Pancreas (tissue), 10 donors: ENCODE results near the gene CAPZA1. TPM values are rescaled to one million over a fixed set of nuclear protein-coding genes. Genes with fewer than 3 reads are reported as not detected.

Experiments used
- ATAC-seq, 4 donors: fragments of 200-7000 bp; cut with Tn5 transposase; one replicate each; pipeline versions ENCODE4 v1.8.0 to v1.9.1; 2020; ENCODE audit warnings: mild to moderate bottlenecking in 4 of 4, moderate library complexity in 4 of 4
- DNase-seq, 6 donors: peaks; one replicate each; pipeline ENCODE4 v3.0.0-alpha.2; 2020
- FAIRE-seq: peaks from 2 replicates; lab custom pipeline; 2012; peaks lifted over from hg19 to GRCh38; lab: Jason Lieb, UNC
- H3K27ac ChIP-seq, 4 donors: fragments of 200-600 bp; sonication (generic); 1 replicate in 3 of 4; 2 replicates in 1 of 4; pipeline versions ENCODE4 v1.5.0 to v1.8.0; 2020
- H3K27me3 ChIP-seq, 4 donors: fragments of 200-600 bp; one replicate each; pipeline ENCODE4 v1.8.0; 2021
- H3K36me3 ChIP-seq, 3 donors: fragments of 200-600 bp; sonication (generic) in 1 of 3; one replicate each; pipeline versions ENCODE4 v1.5.0 to v1.8.0; 2020 to 2021
- H3K4me1 ChIP-seq, 3 donors: fragments of 200-600 bp; one replicate each; pipeline ENCODE4 v1.8.0; 2021
- H3K4me3 ChIP-seq, 4 donors: fragments of 200-600 bp; sonication (generic) in 2 of 4; one replicate each; pipeline versions ENCODE4 v1.5.0 to v1.8.0; 2020 to 2021
- H3K9me3 ChIP-seq, 4 donors: fragments of 200-600 bp; one replicate each; pipeline ENCODE4 v1.8.0; 2021
- CTCF ChIP-seq, 4 donors: fragments of 200-600 bp; sonication (generic) in 3 of 4; IDR thresholded peaks; one replicate each; pipeline versions ENCODE4 v1.5.0 to v1.8.0; 2021; ENCODE audit warnings: antibody characterized with exemption in 4 of 4
- WGBS, 2 donors: extraction: QIAGEN DNeasy Blood & Tissue Kit; methylation state at CpG; one replicate each; pipeline ENCODE4 v1.1.7; 2013; 5-methylcytosine and 5-hydroxymethylcytosine counted together
- intact Hi-C, 3 donors: fragments of 100-400 bp; cut with DNase I; formaldehyde crosslinking; loops; one replicate each; pipeline versions ENCODE4 v1.11.1 to v1.14.2; 2022
- polyA plus RNA-seq, 2 donors: library from polyadenylated mRNA; stranded (reverse); fragments of 200-250 nt; gene quantifications; one replicate each; pipeline ENCODE4 v1.2.3, GENCODE V29; 2013
- total RNA-seq, 6 donors: library from RNA; stranded (reverse); fragmentation: NEBNext Ultra II Directional in 4 of 6; extraction: Animal tissue kit (Norgen Biotek cat#: 25700) in 4 of 6; gene quantifications; one replicate each; pipeline versions ENCODE4 v1.2.1 to v1.2.4, GENCODE V29; 2021 to 2023
- donor health status: healthy with polysubstance abuse.
- donor health status: DM: no; HTN: no; CAD: no; lungs with moderate emphysema.
- donor health status: DM: no; HTN: no; CAD: no.
- donor health status: control.
- donor health status: control.
- donor health status: Bipolar disorder and iron deficiency.
- donor health status: DM: yes; HTN: yes; CAD: no.
- donor health status: DM: no; HTN: no; CAD: no.
- donor health status: DM: no; HTN: no; CAD: no.
- donor health status: DM: yes; HTN: yes; CAD: no.

The CAPZA1 gene
- total and polyA plus RNA-seq, 8 donors: 27.2 to 60.5 (median 31.6) TPM

GRCh38 chr1:112713466-112714312, 94.1 kb downstream of the CAPZA1 start:
- peak in 3 of 4 donors; percentile 6 to 14 (median 13) for ATAC-seq
- Histone ChIP-seq H3K27me3 (no peaks in the 10 kb centered on the region), H3K4me3 (peak overlapping the region; percentile 26 to 83 (median 56)), H3K27ac (no peak overlapping the region), H3K4me1 (peaks cover 0 to 9% (median 5%) of the 10 kb centered on the region in 3 donors), H3K9me3 (no peaks in the 10 kb centered on the region), H3K36me3 (no peaks in the 10 kb centered on the region)
- no peak for TF ChIP-seq CTCF (IDR thresholded peaks at IDR 0.05)
- WGBS, 2 donors: 22 to 36% methylated on average over 14 of the region's 14 CpGs
- FAIRE-seq: no peak
- intact Hi-C loops: loop anchor here in 1 of 3 donors (10.0 kb wide), 1 partner anchor 331 kb away; no protein-coding TSS in a partner anchor
- DNase-seq: peak in 5 of 6 donors; percentile 54 to 80 (median 72)

GRCh38 chr1:112714313-112715263, 95.0 kb downstream of the CAPZA1 start:
- DNase-seq (peak in 4 of 6 donors; percentile 53 to 88 (median 64)), FAIRE-seq (no peak), ATAC-seq (peak in 3 of 4 donors; percentile 1 to 5 (median 2))
- Histone ChIP-seq H3K9me3 (no peaks in the 10 kb centered on the region), H3K27me3 (no peaks in the 10 kb centered on the region), H3K4me3 (peak overlapping the region; percentile 26 to 83 (median 56)), H3K27ac (no peak overlapping the region), H3K4me1 (peaks cover 0 to 9% (median 5%) of the 10 kb centered on the region in 3 donors), H3K36me3 (no peaks in the 10 kb centered on the region)
- intact Hi-C loops: loop anchor here in 2 of 3 donors (5.0 to 10.0 kb wide), 2 partner anchors 88 to 330 kb away; no protein-coding TSS in a partner anchor
- 2% methylated on average over 69 to 86 of the region's 86 CpGs for WGBS, 2 donors
- no peak for TF ChIP-seq CTCF (IDR thresholded peaks at IDR 0.05)

- WGBS, 2 donors: 0 to 1% methylated on average over 27 to 51 of the region's 51 CpGs
- TF ChIP-seq CTCF (IDR thresholded peaks at IDR 0.05): no peak
- peak within 1 kb of the TSS; percentile 26 to 83 (median 56) for H3K4me3 ChIP-seq
- H3K9me3 ChIP-seq: no peaks in the 10 kb centered on the region
- no peaks in the 10 kb centered on the region for H3K27me3 ChIP-seq
- peaks cover 0 to 9% (median 5%) of the 10 kb centered on the region in 3 donors for H3K4me1 ChIP-seq
- DNase-seq: peak; percentile 99 to 100 (median 99)
- intact Hi-C loops: loop anchor here in 2 of 3 donors (5.0 to 10.0 kb wide), 2 partner anchors 87 to 329 kb away; no protein-coding TSS in a partner anchor
- FAIRE-seq: no peak
- ATAC-seq: peak; percentile 85 to 92 (median 87)
- H3K27ac ChIP-seq: peak within 1 kb of the TSS in 3 of 4 donors; percentile 13 to 73 (median 58)
- no peaks in the 10 kb centered on the region for H3K36me3 ChIP-seq
These were observed 95.8 kb downstream of the CAPZA1 start, which contains the start of gene PPM1J for GRCh38 chr1:112715264-112716053. Gene PPM1J (minus strand): TSS chr1:112715332. CDS start chr1:112715301, 31 bp downstream.

- peak; percentile 86 to 94 (median 90) for TF ChIP-seq CTCF (IDR thresholded peaks at IDR 0.05)
- no peak for FAIRE-seq
- Histone ChIP-seq H3K27ac (peak overlapping the region in 2 of 4 donors; percentile 58 to 73), H3K36me3 (no peaks in the 10 kb centered on the region), H3K9me3 (no peaks in the 10 kb centered on the region), H3K4me3 (peak overlapping the region in 3 of 4 donors; percentile 52 to 83 (median 59)), H3K4me1 (peaks cover 0 to 9% (median 5%) of the 10 kb centered on the region in 3 donors), H3K27me3 (no peaks in the 10 kb centered on the region)
- peak; percentile 80 to 91 (median 90) for DNase-seq
- peak; percentile 74 to 86 (median 79) for ATAC-seq
- intact Hi-C loops: loop anchor here in 2 of 3 donors (5.0 to 10.0 kb wide), 2 partner anchors 86 to 329 kb away; no protein-coding TSS in a partner anchor
- 14 to 16% methylated on average over 13 of the region's 13 CpGs for WGBS, 2 donors
These were observed 96.6 kb downstream of the CAPZA1 start for GRCh38 chr1:112716133-112716720.
